Thoracic aorta (tissue), 2 donors: Measurements from ENCODE around the gene ERAL1. TPM values are rescaled to one million over a fixed set of nuclear protein-coding genes. Genes with fewer than 3 reads are reported as not detected.

ENCODE experiments used
- ATAC-seq: fragments of 150-250 bp; one replicate; pipeline ENCODE4 v1.8.0; 2017; ENCODE audit warnings: low read depth; ENCODE audit not compliant: insufficient number of reproducible peaks, low FRiP score
- DNase-seq: peaks from one replicate; pipeline ENCODE4 v3.0.0-alpha.2; 2020; ENCODE audit warnings: low spot score
- H3K27ac ChIP-seq, 2 donors: fragments of 200-600 bp; sonication (generic); 1 replicate in 1 of 2; 2 replicates in 1 of 2; pipeline ENCODE4 v1.5.1; 2016; ENCODE audit warnings: mild to moderate bottlenecking in 2 of 2, moderate library complexity in 2 of 2
- H3K27me3 ChIP-seq: fragments of 200-600 bp; sonication (generic); replicated peaks from 2 replicates; pipeline ENCODE4 v1.6.0; 2016; ENCODE audit warnings: mild to moderate bottlenecking; ENCODE audit not compliant: insufficient read depth
- H3K36me3 ChIP-seq: fragments of 200-600 bp; sonication (generic); one replicate; pipeline ENCODE4 v1.5.1; 2016
- H3K4me1 ChIP-seq, 2 donors: fragments of 200-600 bp; sonication (generic); 1 replicate in 1 of 2; 2 replicates in 1 of 2; pipeline versions ENCODE4 v1.5.1 to v1.6.0; 2016; ENCODE audit warnings: low read depth in 2 of 2, mild to moderate bottlenecking in 1 of 2; ENCODE audit not compliant: control insufficient read depth in 1 of 2
- H3K4me3 ChIP-seq: fragments of 200-600 bp; sonication (generic); 2 replicates; pipeline ENCODE4 v1.5.1; 2016; ENCODE audit warnings: mild to moderate bottlenecking
- H3K9me3 ChIP-seq: fragments of 200-600 bp; sonication (generic); 2 replicates; pipeline ENCODE4 v1.5.1; 2016
- total RNA-seq, 2 donors: library from RNA; depleted of rRNA; stranded (reverse); fragments of >200 nt; gene quantifications; one replicate each; pipeline versions ENCODE4 v1.1.0 to v1.2.3, GENCODE V29; 2016
- TF ChIP-seq, protein P1 (sequence below): fragments of 200-600 bp; sonication (generic); IDR thresholded peaks from one replicate; pipeline ENCODE4 v1.5.1; 2019; ENCODE audit warnings: antibody characterized with exemption

ERAL1 gene
- total RNA-seq, 2 donors from 2014 or later = 30.6 to 34.6 TPM

DNA sequence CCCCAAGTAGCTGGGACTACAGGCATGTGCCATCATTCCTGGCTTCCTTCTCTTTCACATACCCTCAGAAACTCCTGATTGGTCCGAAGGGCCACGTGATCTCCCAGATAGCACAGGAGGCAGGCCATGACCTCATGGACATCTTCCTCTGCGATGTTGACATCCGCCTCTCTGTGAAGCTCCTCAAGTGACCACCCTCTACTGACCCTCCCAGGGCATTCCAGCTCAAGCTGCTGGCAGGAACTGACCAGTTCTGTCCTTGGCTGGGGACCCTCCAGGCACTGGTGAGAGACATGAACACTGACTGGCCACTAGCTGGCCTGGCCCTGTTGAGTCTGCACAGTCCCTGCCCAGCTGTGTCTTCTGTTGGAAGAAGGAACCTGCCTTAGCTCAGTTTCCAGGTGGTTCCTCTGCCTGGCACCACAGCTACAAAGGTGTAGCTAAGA lies 5.6 kb downstream of the ERAL1 start:
- H3K9me3 ChIP-seq = no peaks in the 10 kb centered on the region
- TF ChIP-seq, protein P1, sequence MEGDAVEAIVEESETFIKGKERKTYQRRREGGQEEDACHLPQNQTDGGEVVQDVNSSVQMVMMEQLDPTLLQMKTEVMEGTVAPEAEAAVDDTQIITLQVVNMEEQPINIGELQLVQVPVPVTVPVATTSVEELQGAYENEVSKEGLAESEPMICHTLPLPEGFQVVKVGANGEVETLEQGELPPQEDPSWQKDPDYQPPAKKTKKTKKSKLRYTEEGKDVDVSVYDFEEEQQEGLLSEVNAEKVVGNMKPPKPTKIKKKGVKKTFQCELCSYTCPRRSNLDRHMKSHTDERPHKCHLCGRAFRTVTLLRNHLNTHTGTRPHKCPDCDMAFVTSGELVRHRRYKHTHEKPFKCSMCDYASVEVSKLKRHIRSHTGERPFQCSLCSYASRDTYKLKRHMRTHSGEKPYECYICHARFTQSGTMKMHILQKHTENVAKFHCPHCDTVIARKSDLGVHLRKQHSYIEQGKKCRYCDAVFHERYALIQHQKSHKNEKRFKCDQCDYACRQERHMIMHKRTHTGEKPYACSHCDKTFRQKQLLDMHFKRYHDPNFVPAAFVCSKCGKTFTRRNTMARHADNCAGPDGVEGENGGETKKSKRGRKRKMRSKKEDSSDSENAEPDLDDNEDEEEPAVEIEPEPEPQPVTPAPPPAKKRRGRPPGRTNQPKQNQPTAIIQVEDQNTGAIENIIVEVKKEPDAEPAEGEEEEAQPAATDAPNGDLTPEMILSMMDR = no peak
- ATAC-seq (no peak), DNase-seq (no peak)
- no peak overlapping the region for H3K27ac ChIP-seq
- no peaks in the 10 kb centered on the region for H3K27me3 ChIP-seq
- no peak overlapping the region for H3K4me3 ChIP-seq
- peaks cover 3 to 4% of the 10 kb centered on the region in 2 donors for H3K4me1 ChIP-seq
- peaks cover 27% of the 10 kb centered on the region for H3K36me3 ChIP-seq

DNA sequence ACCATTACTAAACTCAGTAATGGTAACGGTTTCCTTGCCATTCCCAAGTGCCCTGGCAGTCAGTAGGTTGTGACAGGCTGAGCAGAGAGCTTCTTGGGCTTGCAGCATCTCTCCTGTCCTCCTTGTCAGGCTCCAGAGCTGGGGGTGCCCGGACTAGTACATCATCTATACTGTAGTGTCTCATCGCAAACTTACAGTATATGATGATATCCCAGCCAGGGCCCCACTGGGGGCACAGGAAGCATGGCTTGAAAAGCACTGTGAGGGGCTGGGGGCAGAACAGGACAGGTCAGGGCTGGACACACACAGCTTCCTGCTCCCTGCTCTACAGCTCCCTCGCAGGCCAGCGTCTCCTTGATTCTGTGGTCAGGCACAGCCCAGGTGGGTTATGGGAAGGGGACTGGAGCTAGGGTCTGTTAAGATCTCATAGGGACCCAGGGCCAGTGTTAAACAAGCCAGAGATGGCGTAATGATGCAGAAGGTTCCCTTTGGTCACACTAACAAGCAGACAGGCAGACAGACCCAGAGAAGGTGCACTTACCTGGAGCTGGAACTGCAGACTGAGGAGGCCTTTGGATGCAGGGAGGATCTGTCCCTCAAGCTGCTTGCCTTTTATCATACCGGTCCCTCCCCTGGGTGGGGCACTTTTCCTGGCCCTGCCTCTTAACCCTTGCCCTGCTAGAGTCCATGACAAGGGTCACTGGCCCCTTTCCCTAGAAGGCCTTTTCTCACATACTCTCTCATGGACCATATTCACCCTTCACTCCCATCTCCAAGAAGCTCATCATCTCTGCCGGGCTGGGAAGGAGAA lies 6.8 kb downstream of the ERAL1 start:
- Histone ChIP-seq H3K9me3 (no peaks in the 10 kb centered on the region), H3K27me3 (no peaks in the 10 kb centered on the region), H3K36me3 (peaks cover 27% of the 10 kb centered on the region), H3K27ac (no peak overlapping the region), H3K4me3 (no peak overlapping the region), H3K4me1 (no peaks in the 10 kb centered on the region)
- TF ChIP-seq, protein P1 = no peak
- ATAC-seq = no peak
- no peak for DNase-seq

DNA sequence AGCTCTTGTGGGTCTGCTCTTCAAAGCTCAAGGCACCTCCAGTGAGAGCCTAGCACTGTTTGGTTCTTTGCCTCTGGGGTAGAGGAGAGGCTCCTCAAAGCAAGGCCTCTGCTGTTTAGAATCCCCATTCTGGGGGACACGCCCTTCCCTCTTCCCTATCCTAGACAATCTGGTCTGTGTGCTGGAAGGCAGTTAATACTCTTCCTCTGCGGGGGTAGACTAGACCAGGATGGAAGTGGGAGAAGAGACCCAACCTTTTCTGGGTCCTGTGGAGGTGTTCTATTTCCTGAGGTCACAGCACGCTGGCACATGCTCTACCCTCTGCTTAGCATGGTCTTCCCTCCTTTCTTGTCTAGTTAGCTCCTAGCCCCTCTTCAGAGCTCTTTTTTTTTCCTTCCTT lies 7.7 kb downstream of the ERAL1 start:
- ATAC-seq (no peak), DNase-seq (no peak)
- H3K4me1 ChIP-seq = no peaks in the 10 kb centered on the region
- no peak overlapping the region for H3K4me3 ChIP-seq
- TF ChIP-seq, protein P1 = no peak
- H3K27ac ChIP-seq = no peak overlapping the region
- H3K27me3 ChIP-seq = no peaks in the 10 kb centered on the region
- peaks cover 24% of the 10 kb centered on the region for H3K36me3 ChIP-seq
- no peaks in the 10 kb centered on the region for H3K9me3 ChIP-seq

DNA sequence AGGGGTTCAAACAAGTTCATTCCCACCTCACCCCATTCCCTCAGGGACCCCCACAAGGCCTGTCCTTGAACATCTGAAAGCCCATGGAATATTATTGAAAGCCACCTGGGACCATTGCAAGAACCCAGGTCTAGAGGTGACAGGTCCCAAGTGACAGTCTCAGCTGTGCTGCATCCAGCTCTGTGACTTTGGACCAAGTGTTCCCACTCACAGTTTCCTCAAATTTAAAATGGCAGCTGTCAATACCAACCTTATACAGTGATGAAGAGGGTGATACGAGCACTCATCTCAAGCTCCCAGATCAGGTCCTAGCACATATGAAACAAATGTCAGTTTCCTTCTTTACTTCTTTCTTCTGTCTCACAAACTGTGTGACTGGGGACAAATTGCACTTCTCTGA lies 9.1 kb downstream of the ERAL1 start:
- Histone ChIP-seq H3K9me3 (no peaks in the 10 kb centered on the region), H3K4me1 (no peaks in the 10 kb centered on the region), H3K4me3 (no peak overlapping the region), H3K27me3 (no peaks in the 10 kb centered on the region), H3K27ac (no peak overlapping the region), H3K36me3 (peaks cover 10% of the 10 kb centered on the region)
- no peak for DNase-seq
- TF ChIP-seq, protein P1 = no peak
- no peak for ATAC-seq

DNA sequence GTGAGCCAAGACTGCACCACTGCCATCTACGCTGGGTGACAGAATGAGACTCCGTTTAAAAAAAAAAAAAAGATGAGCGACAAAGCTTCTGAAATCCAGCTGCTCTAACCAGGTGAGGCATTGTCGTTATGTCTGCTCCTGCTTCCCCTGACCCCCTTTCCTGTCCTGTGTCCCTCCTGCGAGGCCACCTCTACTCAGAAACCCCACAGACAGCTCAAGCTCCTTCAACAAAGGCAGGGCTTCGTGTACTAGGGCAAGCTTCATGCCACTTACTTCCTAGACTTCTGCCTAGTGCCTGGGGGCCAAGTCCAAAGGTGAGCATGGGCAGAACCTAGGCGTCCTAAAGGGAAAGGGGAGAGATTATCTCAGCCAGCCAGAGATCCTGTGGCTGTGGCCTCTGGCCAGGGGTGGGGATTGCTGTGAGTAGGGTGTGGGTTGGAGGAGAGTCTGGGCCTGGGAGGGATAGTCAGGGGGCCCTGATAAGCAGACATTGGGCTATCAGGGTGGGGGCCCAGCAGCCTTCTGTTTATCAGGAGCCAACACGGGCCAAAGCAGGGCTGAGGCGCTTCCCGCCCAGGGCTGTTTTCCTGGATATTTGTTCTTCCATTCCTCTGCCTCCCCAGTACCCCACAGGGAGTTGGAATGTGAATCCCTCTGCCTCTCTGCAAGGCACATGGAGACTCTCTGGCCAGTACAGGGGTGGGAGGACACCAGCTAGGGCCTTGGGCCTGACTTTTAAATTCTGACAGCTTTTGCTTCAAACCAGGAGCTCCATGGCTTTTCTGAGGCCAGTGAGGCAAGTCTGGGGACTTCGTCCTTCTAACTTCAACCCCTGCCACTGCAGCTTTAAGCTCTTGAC lies 10.4 kb downstream of the ERAL1 start:
- H3K4me3 ChIP-seq = no peak overlapping the region
- TF ChIP-seq, protein P1 = no peak
- no peak for ATAC-seq

More for the DNA sequence above, 10.4 kb downstream of the ERAL1 start:
- H3K4me1 ChIP-seq = no peaks in the 10 kb centered on the region
- DNase-seq = no peak
- no peak overlapping the region for H3K27ac ChIP-seq
- no peaks in the 10 kb centered on the region for H3K27me3 ChIP-seq
- peaks cover 6% of the 10 kb centered on the region for H3K36me3 ChIP-seq
- no peaks in the 10 kb centered on the region for H3K9me3 ChIP-seq
